ENCODE data around the gene TULP1. TPM values are rescaled to one million over a fixed set of nuclear protein-coding genes. Genes with fewer than 3 reads are reported as not detected.

Gene TULP1
- total and polyA plus RNA-seq, 2 of the 13 experiments (the other 11 are each of a cell fraction or from before 2014, with no cell fraction given) = not detected

DNA sequence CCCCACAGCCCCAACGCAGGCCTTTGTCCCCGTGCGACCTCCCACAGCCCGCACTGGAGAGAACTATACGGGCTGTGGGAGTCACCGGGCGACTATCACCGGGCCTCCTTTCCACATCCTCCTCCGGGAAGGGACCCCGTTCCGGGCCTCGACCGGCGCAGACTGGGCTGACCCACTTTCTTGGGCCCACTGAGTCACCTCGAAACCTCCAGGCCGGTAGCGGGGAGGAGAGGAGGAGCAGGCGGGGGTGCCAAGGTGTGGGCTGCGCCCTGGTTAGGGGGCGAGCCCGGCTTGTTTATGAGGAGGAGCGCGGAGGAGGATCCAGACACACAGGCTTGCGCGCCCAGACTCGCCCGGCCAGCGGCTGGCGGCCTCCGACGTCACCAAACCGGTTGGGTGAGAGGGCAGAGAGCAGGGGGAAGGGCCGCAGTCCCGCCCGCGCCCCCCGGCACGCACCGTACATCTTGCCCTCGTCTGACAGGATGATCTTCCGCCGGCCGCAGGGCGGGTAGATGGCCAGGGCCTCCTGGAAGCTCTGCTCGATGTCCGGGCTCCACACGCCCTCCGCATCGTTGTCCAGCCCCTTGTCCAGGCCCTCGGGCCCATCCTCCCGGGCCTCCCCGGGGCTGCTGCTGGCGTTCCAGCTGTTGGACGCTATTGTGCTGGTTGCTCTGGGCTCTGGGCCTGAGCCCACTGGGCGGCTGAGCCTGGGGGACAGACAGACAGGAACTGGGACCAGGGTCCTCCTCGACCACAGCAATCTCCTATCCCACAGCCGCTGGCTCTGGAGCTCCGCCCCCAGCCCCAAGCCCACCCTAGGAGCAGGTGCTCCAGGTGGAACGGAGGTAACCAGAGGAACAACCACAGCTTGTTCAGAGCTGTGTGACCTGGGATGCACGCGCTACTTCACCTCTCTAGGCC, 26.4 kb downstream of the TULP1 start:
- H2AFZ ChIP-seq (ENCODE audit: low read length) = no peak overlapping the region
- no peaks in the 10 kb centered on the region for H3K27me3 ChIP-seq (ENCODE audit: control insufficient read depth in 1 of 2, insufficient read depth in 2 of 2, low read length in 2 of 2)
- H3K27ac ChIP-seq (ENCODE audit: extremely low read length, insufficient read depth, low read length) = no peak overlapping the region
- peaks cover 22% of the 10 kb centered on the region; the same call in 1 of the 2 replicates for H4K20me1 ChIP-seq (ENCODE audit: insufficient read depth, low read length)
- peaks cover 10% of the 10 kb centered on the region for H3K79me2 ChIP-seq (ENCODE audit: insufficient read depth, low read length)
- H3K9ac ChIP-seq (ENCODE audit: insufficient read depth, low read depth, low read length) = no peak overlapping the region
- DNase-seq (ENCODE audit: low spot score) (no peak), FAIRE-seq (no peak), ATAC-seq (no peak)
- ChIA-PET CTCF (ENCODE audit: low intra/inter-chr PET ratio, low total read pairs) (no interaction called here), POLR2A (interaction anchor here (0.8 to 1.9 kb wide), 3 partner anchors 9 to 13 kb away, joined by 3 to 15 read pairs (median 5); partner anchors contain the start of gene TEAD3)
- H3K4me1 ChIP-seq (ENCODE audit: insufficient read depth, low read length) = 0 out of 2 replicates have a peak, but pooled peaks cover 9% of the 10 kb centered on the region
- intact Hi-C loops (cut with micrococcal nuclease; ENCODE audit: unreplicated experiment) = no loop called here
- BruUV-seq (replicated peaks) = no TSS peak
- no peak overlapping the region for H3K4me3 ChIP-seq (replicated peaks in 1 of 3; ENCODE audit: insufficient read depth in 1 of 3, low read depth in 2 of 3, low read length in 3 of 3)
- H3K9me3 ChIP-seq (ENCODE audit: low read length) = no peaks in the 10 kb centered on the region
- peak; percentile 36; the same call in 1 of the 2 replicates for TF ChIP-seq RBFOX2 (IDR thresholded peaks at IDR 0.05; ENCODE audit: low read depth, low read length)
- TF ChIP-seq, protein P1, sequence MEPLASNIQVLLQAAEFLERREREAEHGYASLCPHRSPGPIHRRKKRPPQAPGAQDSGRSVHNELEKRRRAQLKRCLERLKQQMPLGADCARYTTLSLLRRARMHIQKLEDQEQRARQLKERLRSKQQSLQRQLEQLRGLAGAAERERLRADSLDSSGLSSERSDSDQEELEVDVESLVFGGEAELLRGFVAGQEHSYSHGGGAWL (CRISPR knock-in tag; IDR thresholded peaks at IDR 0.05) = 0 out of 2 replicates have a peak, but pooled peaks have one; percentile 6
- TF ChIP-seq FOXA1 (IDR thresholded peaks at IDR 0.05) = no peak
- TF ChIP-seq FOXA1 (CRISPR knock-in tag; IDR thresholded peaks at IDR 0.05) = no peak
- no peak for TF ChIP-seq CREM (IDR thresholded peaks at IDR 0.05)
- no peak for TF ChIP-seq CREM (CRISPR knock-in tag; IDR thresholded peaks at IDR 0.05)
- TF ChIP-seq AGO2 (optimal IDR thresholded peaks at IDR 0.05; ENCODE audit: low read depth, low read length) = peak; percentile 61
- TF ChIP-seq ZBTB42 (CRISPR knock-in tag; IDR thresholded peaks at IDR 0.05) = no peak
- peaks cover 10 to 45% of the 10 kb centered on the region in 2 experiments for H3K36me3 ChIP-seq (replicated peaks in 1 of 2; ENCODE audit: control insufficient read depth in 1 of 2, insufficient read depth in 2 of 2, low read length in 2 of 2)
- H3K4me2 ChIP-seq (ENCODE audit: low read depth, low read length) = no peak overlapping the region
- WGBS (ENCODE audit: low lambda C conversion rate) = 98% methylated on average over 58 of the region's 61 CpGs
- in situ Hi-C loops (cut with HindIII; ENCODE audit: extremely low pct_ligation_motif_present, low pct_unique_long_range_greater_than_20kb) = no loop called here
